Stromal cell of bone marrow (primary cell): ENCODE measurements around the gene SETD5.

ENCODE experiments used
- DNase-seq: peaks from one replicate; pipeline ENCODE4 v3.0.0-alpha.2; 2012; ENCODE audit warnings: low read depth

The SETD5 gene

GRCh38 chr3:9387322-9387655 is 10.1 kb upstream of the SETD5 start:
- DNase-seq: no peak

DNA sequence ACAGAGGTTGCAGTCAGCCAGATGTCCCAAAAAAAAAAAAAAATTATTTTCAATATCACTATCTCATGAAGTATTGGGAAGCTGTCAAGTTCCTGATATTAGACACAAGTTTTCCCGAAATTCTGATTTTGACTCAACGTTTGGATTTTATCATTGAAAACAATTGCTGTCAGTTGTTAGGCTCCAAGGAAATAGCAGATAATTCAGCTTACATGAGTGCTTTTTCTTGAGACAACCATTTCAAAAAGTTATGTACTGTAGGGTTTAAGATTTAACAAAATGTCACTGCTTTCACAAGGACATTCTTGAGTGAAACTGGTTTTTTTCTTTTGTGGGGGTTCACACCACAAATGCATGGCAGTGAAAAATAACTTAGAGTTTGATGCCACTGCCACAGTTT is 9.3 kb upstream of the SETD5 start:
- DNase-seq: no peak

DNA sequence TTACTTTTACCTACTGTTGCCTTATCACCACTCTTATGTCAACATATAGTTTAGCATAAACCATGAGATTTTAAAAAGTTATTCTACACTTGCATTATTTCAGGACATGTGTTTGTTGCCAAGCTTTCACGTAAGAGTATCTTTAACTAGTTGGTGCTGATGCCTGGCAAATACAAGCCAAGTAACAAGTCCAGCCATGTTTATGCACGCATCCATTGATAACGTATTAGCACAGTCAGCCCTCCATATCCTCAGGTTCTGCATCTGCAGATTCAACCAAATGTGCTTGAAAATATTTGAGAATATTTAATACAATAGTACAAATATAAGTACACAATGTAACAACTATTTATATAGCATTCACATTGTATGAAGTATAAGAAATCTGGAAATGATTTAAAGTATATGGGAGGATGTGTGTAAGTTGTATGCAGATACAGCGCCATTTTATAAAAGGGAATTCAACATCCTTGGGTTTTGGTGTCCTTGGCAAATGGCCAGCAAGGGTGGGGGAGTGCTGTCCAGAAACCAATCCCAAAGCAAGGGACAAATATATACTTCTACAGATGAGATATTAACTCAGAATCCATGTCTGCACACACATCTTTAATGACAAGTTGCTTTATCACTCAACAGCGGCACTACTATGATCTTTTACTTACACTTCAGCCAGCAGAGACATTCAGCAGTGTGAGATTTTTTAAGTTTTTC is 8.7 kb upstream of the SETD5 start:
- no peak for DNase-seq

GRCh38 chr3:9390265-9390888 is 7.0 kb upstream of the SETD5 start:
- no peak for DNase-seq

DNA sequence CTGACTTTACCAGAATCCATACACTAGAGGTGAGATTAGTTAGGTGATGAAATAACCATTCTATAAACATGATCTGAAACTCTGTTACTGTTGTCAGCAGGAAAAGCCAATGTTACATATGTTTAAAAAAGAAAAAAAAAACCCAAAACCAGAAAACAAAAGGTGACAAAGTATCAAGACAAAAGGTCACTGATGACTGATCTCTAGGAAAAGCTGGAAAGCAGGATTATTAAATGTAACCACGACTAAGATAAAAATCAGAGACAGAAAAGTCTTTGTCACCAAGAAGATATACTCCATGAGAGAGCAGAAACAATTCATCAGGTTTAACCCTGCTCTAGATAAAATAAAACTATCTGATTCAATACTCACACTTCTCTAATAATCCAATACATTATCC is 5.4 kb upstream of the SETD5 start:
- no peak for DNase-seq

DNA sequence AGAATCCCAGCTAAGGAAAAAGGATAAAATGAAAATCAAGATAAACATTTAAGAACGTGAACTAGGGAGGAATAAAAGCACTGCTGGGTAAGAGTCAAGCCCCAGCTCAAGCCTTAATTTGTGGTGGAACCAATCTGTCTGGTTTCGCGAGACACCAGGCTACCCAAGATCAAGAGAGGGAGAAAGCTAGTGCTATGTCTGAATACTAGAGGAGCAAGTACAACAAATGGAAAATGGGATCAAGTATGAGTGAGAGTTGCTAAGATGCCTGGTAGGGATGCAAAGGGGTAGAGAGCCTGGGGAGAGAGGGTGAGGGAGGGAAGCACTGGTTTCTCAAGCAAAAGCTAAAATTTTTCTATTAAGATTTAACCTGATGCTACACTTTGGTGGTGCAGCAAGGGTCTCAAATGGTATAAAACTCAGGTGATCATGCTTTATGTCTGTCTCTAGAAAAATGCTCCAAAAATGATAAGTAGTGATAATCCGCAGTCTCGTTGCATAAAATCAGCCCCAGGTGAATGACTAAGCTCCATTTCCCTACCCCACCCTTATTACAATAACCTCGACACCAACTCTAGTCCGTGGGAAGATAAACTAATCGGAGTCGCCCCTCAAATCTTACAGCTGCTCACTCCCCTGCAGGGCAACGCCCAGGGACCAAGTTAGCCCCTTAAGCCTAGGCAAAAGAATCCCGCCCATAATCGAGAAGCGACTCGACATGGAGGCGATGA is 1.7 kb upstream of the SETD5 start:
- DNase-seq: no peak

- DNase-seq: peak; percentile 89
These were observed 1.1 kb upstream of the SETD5 start for GRCh38 chr3:9396301-9396631.

GRCh38 chr3:9396632-9397331 is 633 bp upstream of the SETD5 start:
- DNase-seq: peak; percentile 99

GRCh38 chr3:9397906-9398699 is 688 bp downstream of the SETD5 start:
- DNase-seq: no peak

- no peak for DNase-seq
These were observed 1.4 kb downstream of the SETD5 start for GRCh38 chr3:9398700-9399336.

- no peak for DNase-seq
These were observed 1.9 kb downstream of the SETD5 start for GRCh38 chr3:9399337-9399703.

DNA sequence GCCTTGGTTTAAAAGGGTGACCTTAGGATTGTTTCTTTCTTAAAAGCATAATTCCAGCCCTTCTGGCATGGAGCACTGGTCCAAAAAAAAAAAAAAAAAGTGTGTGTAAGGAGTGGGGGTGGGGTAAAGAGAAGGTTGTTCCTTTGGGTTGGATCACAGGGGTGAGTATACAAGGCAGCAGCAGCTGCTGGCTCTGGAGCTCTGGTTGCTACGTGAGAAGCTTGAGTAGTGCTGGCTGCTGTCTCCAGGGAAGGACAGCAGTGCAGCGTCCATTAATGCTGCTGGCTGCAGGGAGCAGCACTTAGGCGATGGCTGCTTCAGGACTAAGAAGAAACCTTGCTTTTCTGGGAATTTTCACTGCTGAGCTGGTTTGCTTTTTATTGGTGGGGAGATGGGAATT is 2.3 kb downstream of the SETD5 start:
- peak; percentile 89 for DNase-seq

- DNase-seq: no peak
These were observed 3.2 kb downstream of the SETD5 start for GRCh38 chr3:9400616-9401015.

DNA sequence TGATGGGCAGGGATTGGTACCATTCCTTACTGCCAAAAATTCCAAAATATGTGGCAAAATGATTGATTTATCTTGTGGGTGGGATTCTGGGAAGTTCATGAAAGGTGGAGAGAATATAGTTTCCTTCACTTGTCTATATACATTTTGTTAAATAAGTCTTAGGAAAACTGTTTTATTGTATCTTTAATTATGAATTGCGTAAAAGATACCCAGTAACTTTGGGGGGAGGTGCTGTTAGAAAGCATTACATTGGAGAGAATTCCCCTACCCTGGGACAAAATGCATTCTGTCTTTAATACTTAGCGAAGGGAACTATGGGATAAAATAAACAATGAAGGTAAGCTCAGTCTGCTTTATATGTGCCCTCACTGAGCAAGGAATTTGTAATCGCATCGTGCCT is 4.6 kb downstream of the SETD5 start:
- no peak for DNase-seq

DNA sequence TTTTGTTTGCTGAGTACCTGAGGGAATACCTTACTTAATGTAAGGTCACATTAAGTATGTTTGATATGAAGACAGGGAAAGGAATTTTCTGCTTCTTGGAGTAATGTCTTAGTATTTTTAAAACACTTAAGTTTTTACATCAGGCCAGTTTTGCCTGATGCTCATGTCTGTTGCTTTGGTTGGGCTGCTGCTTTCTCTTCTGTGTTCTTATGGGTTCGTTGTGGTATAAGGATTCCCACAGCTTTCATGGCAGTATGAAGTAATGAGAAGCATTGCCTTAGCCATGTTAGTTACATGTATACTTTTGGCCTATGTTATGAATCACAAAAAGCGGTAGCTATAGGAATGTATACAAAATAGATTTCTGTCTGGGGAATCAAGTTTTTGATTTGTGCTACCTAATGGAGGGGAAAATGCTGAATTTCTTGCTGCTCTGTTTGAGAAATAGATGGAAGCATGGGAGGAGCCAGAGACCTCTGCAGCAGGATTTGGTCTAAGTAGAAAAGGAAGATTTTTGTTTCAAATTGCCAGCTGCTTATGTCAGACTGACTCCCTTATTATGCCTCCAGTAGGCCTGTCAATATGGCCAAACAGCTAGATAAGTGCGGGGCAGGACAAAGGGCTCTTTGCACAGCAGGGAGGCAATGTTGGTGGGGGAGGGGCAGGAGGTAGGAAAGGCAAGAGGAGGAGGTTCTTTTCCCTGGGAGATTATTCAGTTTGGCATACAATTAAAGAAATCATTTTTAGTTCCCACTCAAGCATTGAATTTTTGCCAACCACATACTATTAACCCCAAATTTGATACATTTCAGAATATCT is 5.2 kb downstream of the SETD5 start:
- no peak for DNase-seq

DNA sequence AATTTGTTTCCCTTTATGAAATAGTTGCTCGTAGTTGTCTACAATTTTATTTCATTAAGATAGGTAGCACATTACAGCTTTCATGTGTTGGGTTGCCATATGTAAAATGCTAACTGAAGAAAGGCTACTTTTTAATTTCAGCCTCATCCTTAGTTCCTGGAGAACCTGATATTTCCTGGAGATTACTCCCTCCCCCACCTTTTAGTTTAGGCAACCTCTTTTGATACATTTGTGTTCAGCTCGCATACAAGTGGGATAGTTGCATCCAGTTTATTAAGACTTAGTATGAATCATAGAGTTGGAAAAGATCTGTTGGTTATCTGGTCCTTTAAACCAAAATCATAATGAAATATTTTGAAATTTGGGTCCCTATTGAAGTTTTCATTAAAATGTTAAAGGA is 6.0 kb downstream of the SETD5 start:
- DNase-seq: no peak

DNA sequence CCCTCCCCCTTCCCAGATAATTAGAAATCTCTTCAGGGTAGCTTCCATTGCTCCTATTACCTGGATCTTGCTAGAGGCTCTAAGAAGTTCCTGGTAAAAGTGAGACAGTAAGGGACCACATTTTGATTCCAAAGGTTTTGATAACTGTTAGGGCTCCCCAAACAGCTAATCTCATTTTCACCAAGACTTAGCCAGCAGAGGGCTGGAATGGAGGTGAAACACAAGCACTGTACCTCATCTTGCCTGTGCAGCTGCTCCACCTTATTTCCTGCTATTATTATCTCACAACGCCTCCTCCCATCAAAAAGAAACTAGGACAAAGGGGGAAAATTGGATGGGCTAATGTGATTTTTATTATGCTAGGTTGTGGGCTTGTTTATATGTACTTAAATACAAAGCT is 7.3 kb downstream of the SETD5 start:
- DNase-seq: no peak

DNA sequence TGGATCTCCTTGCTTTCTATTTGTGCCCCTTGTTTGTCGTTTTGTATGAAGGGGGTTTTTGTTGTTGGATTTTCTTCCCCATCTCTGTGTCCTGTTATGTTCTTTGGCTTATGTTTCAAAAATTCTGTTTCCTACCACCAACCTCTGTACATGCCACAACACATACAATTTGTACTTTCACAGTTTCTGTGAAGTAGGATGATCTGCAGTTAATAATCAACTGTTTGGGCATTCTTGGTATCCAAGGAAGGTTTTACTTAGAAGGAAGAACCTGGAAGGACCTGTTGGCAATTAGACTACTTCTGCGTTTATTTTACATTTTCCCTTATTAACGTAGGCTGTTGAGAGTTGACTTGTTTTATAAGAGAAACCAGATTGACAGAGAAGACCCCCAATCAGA is 8.3 kb downstream of the SETD5 start:
- no peak for DNase-seq

DNA sequence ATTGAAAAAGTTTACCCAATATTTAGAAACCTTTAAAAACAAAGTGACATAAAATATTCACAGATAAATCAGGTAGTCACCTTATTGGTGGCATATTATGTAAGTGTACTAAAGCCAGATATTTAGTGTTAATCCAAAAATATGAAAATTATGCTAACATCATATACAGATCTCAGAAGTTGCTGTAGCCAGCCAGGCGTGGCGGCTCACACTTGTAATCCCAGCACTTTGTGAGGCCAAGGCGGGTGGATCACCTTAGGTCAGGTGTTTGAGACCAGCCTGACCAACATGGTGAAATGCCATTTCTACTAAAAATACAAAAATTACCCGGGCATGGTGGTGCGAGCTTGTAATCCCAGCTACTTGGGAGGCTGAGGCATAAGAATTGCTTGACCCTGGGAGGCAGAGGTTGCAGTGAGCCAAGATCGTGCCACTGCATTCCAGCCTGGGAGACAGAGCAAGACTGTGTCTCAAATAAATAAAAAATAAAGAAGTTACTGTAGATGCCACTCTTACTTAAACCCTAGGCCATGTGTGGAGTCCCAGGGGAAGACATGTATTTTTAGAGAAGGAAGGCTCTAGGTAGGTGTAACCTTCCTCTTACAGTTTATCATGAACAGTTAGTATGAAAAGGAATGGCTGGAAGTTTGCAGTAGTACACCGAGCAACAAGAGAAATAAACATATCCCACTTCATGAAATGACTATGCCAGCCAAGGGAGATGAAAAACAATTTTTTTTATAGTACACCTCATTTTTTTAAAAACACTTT is 9.6 kb downstream of the SETD5 start:
- DNase-seq: no peak

DNA sequence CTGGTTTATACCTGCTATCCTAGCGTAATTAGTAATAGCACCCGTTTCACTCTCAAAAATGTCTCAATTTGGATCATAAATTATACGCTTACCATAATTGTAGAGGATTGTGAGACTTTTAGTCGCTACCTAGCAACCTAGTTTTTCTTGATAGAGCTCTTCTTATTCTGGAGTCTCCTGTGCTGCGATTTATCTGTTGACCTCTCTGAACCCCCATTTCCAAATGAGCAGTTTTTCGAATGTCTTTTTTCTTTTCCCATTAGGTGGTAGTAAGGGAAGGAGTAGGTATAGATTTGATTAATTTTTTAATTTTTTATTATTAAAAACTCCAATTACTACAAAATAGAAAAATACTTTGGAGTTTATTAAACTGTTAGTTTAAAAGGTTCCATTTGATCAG is 10.6 kb downstream of the SETD5 start:
- DNase-seq: no peak
